Activated CD8-positive, alpha-beta memory T cell treated with anti-CD3 and anti-CD28 coated beads, Interleukin-2, amount 50 U/mL, for 1 hour (primary cell): ENCODE measurements around the gene SCP2.
"Not testable (repeated sequence)": the region's sequence is repeated elsewhere in the genome, so short reads cannot be mapped to it uniquely, and the experiment has no call there.

Experiments used
- DNase-seq: peaks from one replicate; pipeline ENCODE4 v3.0.0-alpha.2; 2020; ENCODE audit errors: extremely low read depth

SCP2 gene

DNA sequence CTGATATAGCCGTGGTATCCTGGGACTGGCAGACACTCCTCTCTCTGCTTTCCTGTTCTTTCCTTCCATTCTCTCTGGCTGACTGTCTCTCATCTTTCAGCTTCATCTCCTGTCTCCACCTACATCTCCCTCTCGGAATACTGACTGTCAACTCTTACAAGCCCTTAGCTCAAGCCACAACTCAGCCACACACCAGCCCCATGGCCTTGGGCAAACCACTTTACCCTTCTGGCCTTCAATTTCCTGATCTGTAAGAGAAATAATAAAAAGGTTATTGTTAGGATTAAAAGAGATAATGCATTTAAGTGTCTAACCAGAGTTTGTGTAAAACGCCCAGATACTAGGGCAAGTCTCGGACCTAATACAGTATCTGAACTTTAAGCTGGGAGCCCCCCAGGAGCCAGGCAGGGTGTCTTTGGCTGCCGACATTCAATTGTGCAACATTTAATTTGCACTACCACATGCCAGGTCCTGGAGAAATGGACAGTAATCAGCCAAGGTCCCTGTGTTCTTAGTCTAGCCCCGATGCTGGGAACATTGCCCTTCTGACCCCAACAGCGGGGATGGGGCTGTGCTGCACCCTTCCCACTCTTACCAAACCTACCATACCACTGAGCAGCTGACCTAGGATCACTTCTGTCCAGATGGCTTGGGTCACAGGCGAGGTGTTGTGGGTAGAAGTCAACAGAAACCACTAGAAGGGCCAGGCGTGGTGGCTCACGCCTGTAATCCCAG is 10.7 kb upstream of the SCP2 start:
- DNase-seq = no peak

DNA sequence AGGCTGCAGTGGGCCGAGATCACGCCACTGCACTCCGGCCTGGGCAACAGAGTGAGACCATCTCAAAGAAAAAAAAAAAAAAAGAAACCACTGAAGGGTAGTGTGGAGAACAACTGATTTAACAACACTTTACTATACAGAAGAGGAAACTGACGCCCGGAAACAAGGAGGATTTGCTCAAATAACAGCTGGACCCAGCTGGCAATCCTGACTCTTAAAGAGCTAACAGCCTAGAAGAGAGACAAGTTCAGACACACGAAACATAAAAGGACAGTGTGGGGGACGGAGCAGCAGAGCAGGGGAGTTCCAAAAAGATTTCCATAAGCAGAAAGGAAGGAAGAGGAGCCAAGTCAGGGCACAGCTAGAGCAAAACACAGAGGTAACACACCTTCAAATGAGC is 9.9 kb upstream of the SCP2 start:
- DNase-seq = no peak

DNA sequence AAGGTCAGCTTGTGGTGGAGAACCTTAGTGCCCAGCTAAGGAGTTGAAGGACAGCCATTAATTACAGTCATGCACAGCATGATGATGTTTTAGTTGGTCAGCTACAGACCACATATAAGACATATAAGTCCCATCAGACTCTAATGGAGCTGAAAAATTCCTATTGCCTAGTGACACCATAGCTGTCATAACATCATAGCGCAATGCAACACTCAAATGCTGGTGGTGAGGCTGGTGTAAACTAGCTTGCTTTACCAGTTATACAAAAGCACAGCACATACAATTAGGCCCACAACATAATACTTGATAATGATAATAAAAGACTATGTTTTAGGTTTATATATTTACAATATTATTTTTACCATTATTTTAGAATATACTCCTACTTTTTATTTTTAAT is 9.5 kb upstream of the SCP2 start:
- DNase-seq = no peak

DNA sequence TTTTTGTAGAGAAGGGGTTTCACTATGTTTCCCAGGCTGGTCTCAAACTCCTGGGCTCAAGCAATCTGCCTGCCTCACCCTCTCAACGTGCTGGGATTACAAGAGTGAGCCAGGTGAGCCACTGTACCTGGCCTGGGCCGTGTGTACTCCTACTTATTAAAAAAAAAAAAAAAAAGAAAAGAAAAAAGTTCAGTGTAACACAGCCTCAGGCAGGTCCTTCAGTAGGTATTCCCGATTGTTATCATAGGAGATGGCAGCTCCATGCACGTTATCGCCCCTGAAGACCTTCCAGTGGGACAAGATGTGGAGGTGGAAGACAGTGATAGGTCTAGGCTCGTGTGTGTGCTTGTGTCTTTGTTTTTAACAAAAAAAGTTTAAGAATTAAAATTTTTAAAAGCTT is 8.9 kb upstream of the SCP2 start:
- no peak for DNase-seq

- DNase-seq = no peak
Measured at GRCh38 chr1:52919051-52919722, 7.9 kb upstream of the SCP2 start.

DNA sequence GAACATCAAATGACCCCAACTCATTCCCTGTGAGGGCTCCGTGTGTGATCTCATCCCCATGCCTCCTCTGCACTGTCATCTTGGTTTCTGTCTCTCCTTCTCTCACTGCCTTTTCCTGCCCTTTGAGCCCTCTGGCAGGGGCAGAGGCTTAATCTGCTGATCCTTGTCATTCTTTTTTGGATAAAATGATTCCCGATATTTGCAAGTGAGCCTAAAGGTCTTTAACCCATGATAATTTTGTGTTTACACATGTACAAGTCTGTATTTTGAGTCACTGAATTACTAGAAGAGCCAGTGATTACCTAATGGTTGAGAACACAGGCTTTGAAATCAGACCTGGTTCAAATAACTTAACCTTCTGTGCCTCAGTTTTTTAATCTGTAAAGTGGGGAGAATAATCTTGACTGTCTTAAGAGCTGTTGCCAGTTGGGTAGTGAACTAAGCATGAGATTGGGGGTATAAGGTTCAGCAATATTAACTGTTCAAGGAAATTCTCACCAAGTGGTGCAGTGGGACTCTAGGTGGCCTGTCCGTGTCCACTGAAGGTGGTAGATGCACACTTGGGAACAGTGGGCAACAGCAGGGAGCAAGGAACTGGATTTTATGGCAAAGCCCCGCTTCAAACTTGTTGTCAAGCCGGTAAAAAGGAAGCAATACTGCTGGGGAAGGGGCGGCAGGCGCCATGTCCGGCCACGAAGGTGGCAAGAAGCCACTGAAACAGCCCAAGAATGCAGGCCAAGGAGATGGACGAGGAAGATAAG is 7.2 kb upstream of the SCP2 start:
- no peak for DNase-seq

- no peak for DNase-seq
Measured at GRCh38 chr1:52920791-52921291, 6.2 kb upstream of the SCP2 start.

DNA sequence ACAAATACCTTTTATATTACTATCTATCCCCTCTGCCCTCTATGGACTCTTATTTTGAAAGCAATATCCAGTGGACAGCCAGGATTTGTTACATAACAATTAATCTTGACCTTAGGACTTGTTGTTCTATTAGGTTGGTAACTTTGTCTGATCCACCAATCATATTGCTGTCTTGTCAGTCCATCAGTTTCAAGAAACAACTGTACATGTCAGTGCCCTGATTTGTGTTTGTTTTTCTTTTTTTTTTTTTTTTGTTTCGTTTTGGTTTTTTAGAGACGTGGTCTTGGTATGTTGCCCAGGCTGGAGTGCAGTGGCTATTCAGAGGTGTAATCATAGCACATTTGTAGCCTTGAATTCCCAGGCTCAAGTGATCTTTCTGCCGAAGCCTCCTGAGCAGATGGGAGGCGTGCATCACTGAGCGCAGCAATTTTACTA is 1.5 kb upstream of the SCP2 start:
- no peak for DNase-seq

- no peak for DNase-seq
Measured at GRCh38 chr1:52926864-52927211, 238 bp upstream of the SCP2 start.

DNA sequence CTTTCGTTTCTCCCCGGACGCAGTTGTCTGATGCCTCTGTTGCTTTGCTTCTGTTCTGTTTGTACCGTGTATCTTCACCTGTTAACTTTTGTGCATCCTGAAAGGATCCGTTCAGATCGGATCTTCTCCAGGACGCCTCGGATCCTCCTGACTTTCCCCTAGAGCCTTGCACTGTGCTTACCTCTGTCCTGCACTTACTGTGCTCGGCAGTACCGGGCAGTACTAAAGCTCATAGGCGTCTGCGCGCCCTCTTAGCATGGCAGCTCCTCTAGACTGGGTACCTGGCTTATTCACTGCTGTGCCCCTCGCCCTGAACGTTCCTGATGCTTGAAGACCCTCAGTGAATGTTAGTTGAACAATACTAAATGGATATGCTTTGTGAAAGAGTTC is 934 bp downstream of the SCP2 start:
- DNase-seq = no peak

GRCh38 chr1:52929019-52929418 is 1.9 kb downstream of the SCP2 start:
- no peak for DNase-seq

DNA sequence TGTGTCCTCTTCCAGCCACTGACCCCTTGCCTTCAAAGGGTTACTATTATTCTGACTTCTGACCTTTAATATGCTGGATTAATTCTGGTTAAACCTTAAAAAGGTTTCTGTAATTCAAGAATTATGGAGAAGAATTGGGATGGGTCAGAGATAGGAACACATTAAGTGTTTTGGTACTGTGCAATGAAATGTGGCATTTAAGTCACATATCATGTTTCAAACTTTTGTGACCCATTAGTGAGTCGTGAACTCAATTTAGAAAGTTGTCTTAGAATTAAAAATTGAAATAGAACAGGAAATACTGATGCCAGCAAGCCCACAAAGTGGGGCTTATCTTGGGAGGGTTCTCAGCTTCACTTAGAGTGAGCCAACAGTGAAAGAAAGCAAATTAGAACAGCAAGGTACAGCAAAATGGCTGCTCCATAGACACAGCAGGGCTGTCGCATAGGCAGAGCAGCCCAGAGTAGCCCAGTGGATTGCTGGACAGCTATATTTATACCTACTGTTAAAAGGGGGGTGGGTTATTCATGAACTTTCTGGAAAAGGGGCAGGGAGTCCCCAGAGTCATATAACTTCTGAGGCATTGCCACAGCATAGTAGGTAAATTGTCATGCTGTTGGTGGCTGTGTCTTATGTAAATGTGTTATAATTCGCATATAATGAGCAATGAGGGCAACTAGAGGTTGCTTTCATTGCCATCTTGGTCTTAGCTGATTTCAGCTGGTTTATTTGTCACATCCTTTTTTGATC is 10.5 kb downstream of the SCP2 start:
- DNase-seq = no peak

- no peak for DNase-seq
Measured at GRCh38 chr1:52938183-52938451, 11.0 kb downstream of the SCP2 start.

- DNase-seq = no peak
Measured at GRCh38 chr1:52943876-52944416, 16.9 kb downstream of the SCP2 start.

DNA sequence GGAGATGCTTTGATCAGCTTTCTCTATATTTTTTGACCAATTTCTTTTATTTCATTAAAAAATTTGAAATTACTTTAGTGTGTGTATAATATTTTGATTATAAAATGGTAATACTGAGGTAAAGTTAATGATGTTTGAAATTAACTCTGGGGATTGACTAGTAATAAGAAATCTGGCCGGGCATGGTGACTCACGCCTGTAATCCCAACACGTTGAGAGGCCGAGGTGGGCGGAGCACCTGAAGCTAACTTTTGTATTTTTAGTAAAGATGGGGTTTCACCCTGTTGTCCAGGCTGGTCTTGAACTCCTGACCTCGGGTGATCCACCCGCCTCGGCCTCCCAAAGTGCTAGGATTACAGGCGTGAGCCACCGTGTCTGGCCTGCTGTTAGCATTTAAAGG is 17.5 kb downstream of the SCP2 start:
- no peak for DNase-seq

GRCh38 chr1:52947490-52947889 is 20.4 kb downstream of the SCP2 start:
- DNase-seq = no peak

- DNase-seq = not testable (repeated sequence)
Measured at GRCh38 chr1:52949602-52950001, 22.5 kb downstream of the SCP2 start.

DNA sequence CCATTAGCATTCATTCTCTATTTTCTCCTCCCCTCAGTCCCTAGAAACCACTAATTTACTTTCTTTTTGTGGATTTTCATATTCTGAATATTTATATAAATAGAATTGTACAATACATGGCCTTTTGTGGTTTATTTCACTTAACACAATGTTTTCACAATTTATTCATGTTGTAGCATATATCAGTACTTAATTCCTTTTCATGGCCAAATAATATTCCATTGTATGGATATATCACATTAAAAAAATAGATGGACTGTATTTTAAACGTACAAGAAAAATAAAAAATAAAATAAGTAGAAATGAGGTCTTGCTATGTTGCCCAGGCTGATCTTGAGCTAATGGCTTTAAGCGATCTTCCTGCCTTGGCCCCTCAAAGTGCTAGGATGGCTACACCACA is 25.0 kb downstream of the SCP2 start:
- DNase-seq = no peak

GRCh38 chr1:52955129-52955970 is 28.3 kb downstream of the SCP2 start:
- DNase-seq = no peak

GRCh38 chr1:52963101-52963500 is 36.0 kb downstream of the SCP2 start:
- no peak for DNase-seq

- DNase-seq = no peak
Measured at GRCh38 chr1:52967666-52968065, 40.6 kb downstream of the SCP2 start.
